ENCODE results near the gene GPR3.

GPR3 gene

DNA sequence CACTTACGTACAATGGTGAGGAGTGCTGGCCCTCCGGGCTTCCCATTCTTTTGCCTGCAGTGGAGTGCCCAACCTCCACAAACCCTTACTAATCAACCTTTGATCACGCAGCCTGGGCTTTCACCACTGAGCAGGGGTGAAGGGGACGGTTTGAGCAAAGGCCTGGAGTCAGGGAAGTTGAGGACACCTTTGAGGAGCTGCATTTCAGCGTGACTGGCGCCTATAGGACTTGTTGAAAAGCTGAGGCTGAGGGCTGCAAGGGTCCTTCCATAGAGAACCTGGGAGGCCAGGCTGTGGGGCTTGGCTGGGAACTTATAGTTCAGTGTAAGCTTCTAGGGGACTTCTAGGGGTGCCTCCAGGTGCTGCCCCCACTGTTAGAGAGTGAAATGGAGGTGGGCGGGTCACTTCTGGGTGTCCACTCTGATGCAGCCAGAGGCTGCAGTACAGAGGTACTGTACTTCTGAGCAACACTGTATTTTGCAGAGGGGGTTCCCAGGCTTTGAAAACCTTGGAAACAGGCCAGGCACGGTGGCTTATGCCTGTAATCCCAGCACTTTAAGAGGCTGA is 40.8 kb upstream of the GPR3 start:
- Histone ChIP-seq H3K4me3 (ENCODE audit: insufficient read depth, low read length, poor library complexity, severe bottlenecking) (no peak overlapping the region), H3K79me2 (ENCODE audit: insufficient read depth, low read length) (no peaks in the 10 kb centered on the region), H3K9me3 (ENCODE audit: insufficient read depth, low read length) (no peaks in the 10 kb centered on the region), H3K9ac (ENCODE audit: low read length) (no peak overlapping the region), H3K9me2 (replicated peaks; ENCODE audit: insufficient read depth, low read length) (no peaks in the 10 kb centered on the region), H3K27ac (ENCODE audit: low read depth, low read length) (no peak overlapping the region), H3K4me2 (ENCODE audit: low read depth, low read length, poor library complexity, severe bottlenecking) (no peak overlapping the region), H4K20me1 (ENCODE audit: low read depth, low read length) (no peaks in the 10 kb centered on the region), H3F3A (ENCODE audit: insufficient read depth) (no peaks in the 10 kb centered on the region), H3K27me3 (ENCODE audit: low read length) (no peaks in the 10 kb centered on the region), H3K36me3 (ENCODE audit: low read length) (no peaks in the 10 kb centered on the region), H2AFZ (ENCODE audit: low read depth, low read length, severe bottlenecking) (no peak overlapping the region)
- TF ChIP-seq EZH2phosphoT487 (conservative IDR thresholded peaks at IDR 0.05; ENCODE audit: low read length) = no peak
- TF ChIP-seq, protein P1, sequence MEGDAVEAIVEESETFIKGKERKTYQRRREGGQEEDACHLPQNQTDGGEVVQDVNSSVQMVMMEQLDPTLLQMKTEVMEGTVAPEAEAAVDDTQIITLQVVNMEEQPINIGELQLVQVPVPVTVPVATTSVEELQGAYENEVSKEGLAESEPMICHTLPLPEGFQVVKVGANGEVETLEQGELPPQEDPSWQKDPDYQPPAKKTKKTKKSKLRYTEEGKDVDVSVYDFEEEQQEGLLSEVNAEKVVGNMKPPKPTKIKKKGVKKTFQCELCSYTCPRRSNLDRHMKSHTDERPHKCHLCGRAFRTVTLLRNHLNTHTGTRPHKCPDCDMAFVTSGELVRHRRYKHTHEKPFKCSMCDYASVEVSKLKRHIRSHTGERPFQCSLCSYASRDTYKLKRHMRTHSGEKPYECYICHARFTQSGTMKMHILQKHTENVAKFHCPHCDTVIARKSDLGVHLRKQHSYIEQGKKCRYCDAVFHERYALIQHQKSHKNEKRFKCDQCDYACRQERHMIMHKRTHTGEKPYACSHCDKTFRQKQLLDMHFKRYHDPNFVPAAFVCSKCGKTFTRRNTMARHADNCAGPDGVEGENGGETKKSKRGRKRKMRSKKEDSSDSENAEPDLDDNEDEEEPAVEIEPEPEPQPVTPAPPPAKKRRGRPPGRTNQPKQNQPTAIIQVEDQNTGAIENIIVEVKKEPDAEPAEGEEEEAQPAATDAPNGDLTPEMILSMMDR (IDR thresholded peaks at IDR 0.05; ENCODE audit: insufficient read depth, low read length, poor library complexity, severe bottlenecking) = no peak

DNA sequence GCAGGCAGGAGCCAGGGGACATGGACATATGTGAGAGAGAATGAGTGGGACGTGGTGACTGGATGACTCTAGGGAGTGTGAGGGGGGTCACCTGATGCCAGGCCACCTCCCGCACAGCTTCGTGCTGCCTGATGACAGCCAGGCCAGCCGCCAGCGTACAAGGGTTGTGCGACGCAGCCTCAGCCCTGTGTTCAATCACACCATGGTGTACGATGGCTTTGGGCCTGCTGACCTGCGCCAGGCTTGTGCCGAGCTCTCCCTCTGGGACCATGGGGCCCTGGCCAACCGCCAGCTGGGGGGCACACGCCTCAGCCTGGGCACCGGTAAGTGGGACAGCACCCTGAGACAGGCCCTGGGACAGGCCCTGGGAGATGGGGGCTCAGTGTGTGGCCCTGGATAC is 39.3 kb upstream of the GPR3 start:
- no peak overlapping the region for H3K4me3 ChIP-seq (ENCODE audit: insufficient read depth, low read length, poor library complexity, severe bottlenecking)
- no peaks in the 10 kb centered on the region for H3K27me3 ChIP-seq (ENCODE audit: low read length)
- no peak overlapping the region for H3K4me2 ChIP-seq (ENCODE audit: low read depth, low read length, poor library complexity, severe bottlenecking)
- no peak for TF ChIP-seq EZH2phosphoT487 (conservative IDR thresholded peaks at IDR 0.05; ENCODE audit: low read length)
- TF ChIP-seq, protein P1 (IDR thresholded peaks at IDR 0.05; ENCODE audit: insufficient read depth, low read length, poor library complexity, severe bottlenecking) = no peak
- no peaks in the 10 kb centered on the region for H4K20me1 ChIP-seq (ENCODE audit: low read depth, low read length)
- no peaks in the 10 kb centered on the region for H3K9me3 ChIP-seq (ENCODE audit: insufficient read depth, low read length)
- no peaks in the 10 kb centered on the region for H3K36me3 ChIP-seq (ENCODE audit: low read length)
- no peak overlapping the region for H3K9ac ChIP-seq (ENCODE audit: low read length)
- no peak overlapping the region for H3K27ac ChIP-seq (ENCODE audit: low read depth, low read length)
- no peaks in the 10 kb centered on the region for H3K9me2 ChIP-seq (replicated peaks; ENCODE audit: insufficient read depth, low read length)
- no peaks in the 10 kb centered on the region for H3F3A ChIP-seq (ENCODE audit: insufficient read depth)
- no peak overlapping the region for H2AFZ ChIP-seq (ENCODE audit: low read depth, low read length, severe bottlenecking)
- no peaks in the 10 kb centered on the region for H3K79me2 ChIP-seq (ENCODE audit: insufficient read depth, low read length)

DNA sequence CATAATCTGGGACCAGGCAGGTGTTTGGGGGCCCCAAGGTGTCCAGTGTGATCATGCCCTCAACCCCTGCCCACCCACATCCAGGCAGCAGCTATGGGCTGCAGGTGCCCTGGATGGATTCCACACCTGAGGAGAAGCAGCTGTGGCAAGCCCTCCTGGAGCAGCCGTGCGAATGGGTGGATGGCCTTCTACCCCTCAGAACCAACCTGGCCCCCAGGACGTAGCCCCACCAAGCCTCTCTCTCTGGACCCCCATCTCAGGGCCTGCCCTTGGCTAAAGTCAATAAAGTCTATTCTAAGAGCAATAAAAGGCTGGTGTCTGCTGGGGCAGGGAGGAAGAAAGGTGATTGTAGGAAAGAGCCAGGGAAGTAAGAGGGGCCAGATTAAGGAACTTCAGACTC is 38.8 kb upstream of the GPR3 start:
- no peak overlapping the region for H3K4me3 ChIP-seq (ENCODE audit: insufficient read depth, low read length, poor library complexity, severe bottlenecking)
- H3K36me3 ChIP-seq (ENCODE audit: low read length) = no peaks in the 10 kb centered on the region
- TF ChIP-seq, protein P1 (IDR thresholded peaks at IDR 0.05; ENCODE audit: insufficient read depth, low read length, poor library complexity, severe bottlenecking) = no peak
- TF ChIP-seq EZH2phosphoT487 (conservative IDR thresholded peaks at IDR 0.05; ENCODE audit: low read length) = no peak
- no peaks in the 10 kb centered on the region for H3K27me3 ChIP-seq (ENCODE audit: low read length)
- H3K4me2 ChIP-seq (ENCODE audit: low read depth, low read length, poor library complexity, severe bottlenecking) = no peak overlapping the region
- no peak overlapping the region for H3K27ac ChIP-seq (ENCODE audit: low read depth, low read length)
- H3K9me3 ChIP-seq (ENCODE audit: insufficient read depth, low read length) = no peaks in the 10 kb centered on the region
- no peak overlapping the region for H3K9ac ChIP-seq (ENCODE audit: low read length)
- H3F3A ChIP-seq (ENCODE audit: insufficient read depth) = no peaks in the 10 kb centered on the region
- H4K20me1 ChIP-seq (ENCODE audit: low read depth, low read length) = no peaks in the 10 kb centered on the region
- H3K79me2 ChIP-seq (ENCODE audit: insufficient read depth, low read length) = no peaks in the 10 kb centered on the region
- H2AFZ ChIP-seq (ENCODE audit: low read depth, low read length, severe bottlenecking) = no peak overlapping the region
- H3K9me2 ChIP-seq (replicated peaks; ENCODE audit: insufficient read depth, low read length) = no peaks in the 10 kb centered on the region

All from SU-DHL-6 (cell line).